K562 (cell line): ENCODE data around the gene AGFG2. TPM values are rescaled to one million over a fixed set of nuclear protein-coding genes. Genes with fewer than 3 reads are reported as not detected.
A peak's percentile ranks its signal among the peaks of the same experiment; 100 is the strongest.

Source experiments
- ETV5 ChIP-seq: sonication (generic); formaldehyde crosslinking; IDR thresholded peaks from 2 replicates; pipeline ENCODE4 v1.4.0; 2020; ENCODE audit warnings: low read depth, mild to moderate bottlenecking, missing genetic modification reagents
- HMGXB4 ChIP-seq: sonication (generic); formaldehyde crosslinking; IDR thresholded peaks from 2 replicates; pipeline ENCODE4 v1.8.1; 2023; ENCODE audit warnings: mild to moderate bottlenecking, missing genetic modification reagents
- KDM2B ChIP-seq: fragments of 250-450 bp; sonication (Bioruptor Pico); IDR thresholded peaks from 2 replicates; pipeline ENCODE4 v1.8.0; 2021; ENCODE audit warnings: mild to moderate bottlenecking, moderate library complexity
- MCM7 ChIP-seq, 2 experiments: fragments of 450-650 bp; IDR thresholded peaks; 2 replicates each; pipeline ENCODE4 v1.6.1; 2016 to 2018
- NCOA6 ChIP-seq: fragments of 450-650 bp; IDR thresholded peaks from 2 replicates; pipeline ENCODE4 v1.6.1; 2017; ENCODE audit warnings: mild to moderate bottlenecking
- NR0B1 ChIP-seq: fragments of 450-650 bp; IDR thresholded peaks from one replicate; pipeline ENCODE4 v1.6.1; 2018; ENCODE audit warnings: mild to moderate bottlenecking, moderate library complexity; ENCODE audit not compliant: partially characterized antibody
- RBM22 ChIP-seq: fragments of 200-400 bp; formaldehyde crosslinking; IDR thresholded peaks from 2 replicates; pipeline ENCODE4 v1.6.1; 2018; ENCODE audit warnings: low read length, low read depth; ENCODE audit not compliant: poor library complexity, severe bottlenecking
- TBL1XR1 ChIP-seq, 2 experiments: IDR thresholded peaks; 2 replicates each; pipeline ENCODE4 v1.6.1; 2012; ENCODE audit warnings: improper control_type of control experiment in 2 of 2, low read length in 2 of 2, mild to moderate bottlenecking in 1 of 2
- TSHZ1 ChIP-seq: fragments of 250-450 bp; sonication (Bioruptor Pico); IDR thresholded peaks from 2 replicates; pipeline ENCODE4 v1.4.0; 2020; ENCODE audit warnings: mild to moderate bottlenecking, moderate library complexity
- ZNF639 ChIP-seq, 2 experiments: fragments of 200-800 bp in 1 of 2; sonication (Bioruptor generic) in 1 of 2; sonication (generic) in 1 of 2; formaldehyde crosslinking in 1 of 2; IDR thresholded peaks in 1 of 2; conservative IDR thresholded peaks in 1 of 2; 2 replicates each; pipeline versions ENCODE4 v1.5.0 to v1.6.1; 2016 to 2020; ENCODE audit warnings: missing compliant biosample characterization in 1 of 2, missing genetic modification characterization in 1 of 2, missing genetic modification reagents in 1 of 2
- ZNF699 ChIP-seq: fragments of 250-450 bp; sonication (Bioruptor Pico); IDR thresholded peaks from 2 replicates; pipeline ENCODE4 v1.8.0; 2021; ENCODE audit warnings: mild to moderate bottlenecking, moderate library complexity; ENCODE audit not compliant: insufficient replicate concordance
- polyA plus RNA-seq, 8 experiments: library from polyadenylated mRNA; depleted of rRNA in 4 of 8; stranded (reverse) in 5 of 8; unstranded in 3 of 8; fragments of >200 nt; fragmentation: Nextera tagmentation in 2 of 8; fragmentation: Illumina TruSeq in 1 of 8; extraction: Ambion mirVana in 2 of 8; extraction: Trizol in 1 of 8; gene quantifications; 2 replicates each; pipeline versions ENCODE4 v1.2.1 to v1.2.3, GENCODE V29; 2011 to 2014; ENCODE audit warnings: inconsistent platforms in 1 of 8, missing spikeins in 1 of 8
- total RNA-seq, 7 experiments: library from RNA; depleted of rRNA in 6 of 7; stranded (reverse); fragments of >200 nt in 6 of 7; fragmentation: Illumina TruSeq in 2 of 7; extraction: Trizol in 2 of 7; gene quantifications; 2 replicates each; pipeline versions ENCODE4 v1.2.1 to v1.2.3, GENCODE V29; 2011 to 2021; ENCODE audit warnings: low replicate concordance in 1 of 7
- TF ChIP-seq, protein P1 (sequence below), 2 experiments: IDR thresholded peaks; 2 replicates each; pipeline ENCODE4 v1.6.1; 2011; ENCODE audit warnings: borderline replicate concordance in 1 of 2, control low read depth in 1 of 2, low read depth in 1 of 2, low read length in 1 of 2, mild to moderate bottlenecking in 1 of 2, mixed read lengths in 1 of 2, moderate library complexity in 1 of 2; ENCODE audit not compliant: insufficient read depth in 1 of 2, insufficient read length in 1 of 2, poor library complexity in 1 of 2, severe bottlenecking in 1 of 2; ENCODE audit errors: extremely low read depth in 1 of 2
- TF ChIP-seq, protein P2 (sequence below): sonication (generic); formaldehyde crosslinking; IDR thresholded peaks from 2 replicates; pipeline ENCODE4 v1.4.0; 2020; ENCODE audit warnings: mild to moderate bottlenecking, missing genetic modification reagents

The AGFG2 gene
- total and polyA plus RNA-seq, 9 of the 15 experiments (the other 6 are each of a cell fraction or from before 2014, with no cell fraction given) = 0.31 to 23.1 (median 6.5) TPM

DNA sequence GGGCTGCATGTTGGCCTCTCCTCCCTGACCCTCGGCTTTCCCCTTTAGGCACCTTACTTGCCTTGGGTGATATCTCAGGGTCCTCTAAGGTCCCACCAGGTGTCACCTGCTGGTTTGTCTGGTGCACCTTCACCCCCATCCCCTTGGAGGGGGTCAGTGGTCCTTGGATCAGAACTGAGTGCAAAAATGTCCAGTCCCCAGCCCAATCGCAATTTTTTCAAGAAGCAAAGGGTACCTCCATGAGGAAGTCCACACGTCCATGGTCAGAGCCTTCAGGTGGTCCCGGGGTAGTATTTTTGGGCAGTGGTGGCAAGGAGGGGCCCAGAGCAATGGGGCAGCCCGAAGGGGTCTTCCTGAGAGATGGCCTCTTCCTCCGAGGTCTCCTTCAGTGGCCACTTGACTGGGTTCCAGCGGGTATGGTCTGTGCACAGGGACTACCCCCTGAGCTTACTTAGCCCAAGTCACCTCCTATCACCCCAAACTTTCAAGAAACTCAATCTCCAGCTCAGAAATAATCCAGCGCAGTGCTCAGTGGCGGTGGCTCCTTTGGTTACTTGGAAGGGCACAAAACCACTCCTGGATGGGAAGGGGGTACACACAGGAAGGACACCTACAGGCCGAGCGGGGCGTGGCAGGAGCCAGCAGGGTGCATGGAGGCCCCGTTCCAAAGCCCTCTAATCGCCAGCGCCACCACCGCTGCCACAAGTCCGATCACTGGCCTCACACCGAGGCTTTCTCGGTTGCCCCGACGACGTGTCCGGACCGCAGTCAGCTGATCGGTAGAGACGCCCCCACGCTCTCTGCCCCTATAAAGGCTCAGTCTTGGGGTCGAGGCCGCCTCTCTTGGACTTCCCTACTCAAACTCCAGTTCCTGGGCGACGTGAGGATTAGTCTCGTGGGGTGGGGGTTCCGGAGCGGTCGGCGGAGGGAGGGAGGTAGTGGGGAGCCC, 30.2 kb downstream of the AGFG2 start (continued):
- TF ChIP-seq TSHZ1 (CRISPR knock-in tag) (no peak), ZNF639 (CRISPR knock-in tag; conservative IDR thresholded peaks at IDR 0.05 in 1 of 2, IDR thresholded peaks at IDR 0.05 in 1 of 2) (no peak), ZNF699 (CRISPR knock-in tag) (no peak), TBL1XR1 (IDR thresholded peaks at IDR 0.05; ENCODE audit: low read length in 2 of 2) (no peak), ETV5 (CRISPR knock-in tag) (no peak), MCM7 (IDR thresholded peaks at IDR 0.05) (no peak), NCOA6 (no peak), NR0B1 (no peak), KDM2B (CRISPR knock-in tag) (no peak), RBM22 (no peak), HMGXB4 (CRISPR knock-in tag) (no peak)
- TF ChIP-seq, protein P1, sequence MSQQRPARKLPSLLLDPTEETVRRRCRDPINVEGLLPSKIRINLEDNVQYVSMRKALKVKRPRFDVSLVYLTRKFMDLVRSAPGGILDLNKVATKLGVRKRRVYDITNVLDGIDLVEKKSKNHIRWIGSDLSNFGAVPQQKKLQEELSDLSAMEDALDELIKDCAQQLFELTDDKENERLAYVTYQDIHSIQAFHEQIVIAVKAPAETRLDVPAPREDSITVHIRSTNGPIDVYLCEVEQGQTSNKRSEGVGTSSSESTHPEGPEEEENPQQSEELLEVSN (IDR thresholded peaks at IDR 0.05; ENCODE audit: borderline replicate concordance in 1 of 2, extremely low read depth in 1 of 2, insufficient read depth in 1 of 2, insufficient read length in 1 of 2, low read depth in 1 of 2, low read length in 1 of 2, poor library complexity in 1 of 2, severe bottlenecking in 1 of 2) = peak in 1 of 2 experiments; percentile 25
- TF ChIP-seq, protein P2, sequence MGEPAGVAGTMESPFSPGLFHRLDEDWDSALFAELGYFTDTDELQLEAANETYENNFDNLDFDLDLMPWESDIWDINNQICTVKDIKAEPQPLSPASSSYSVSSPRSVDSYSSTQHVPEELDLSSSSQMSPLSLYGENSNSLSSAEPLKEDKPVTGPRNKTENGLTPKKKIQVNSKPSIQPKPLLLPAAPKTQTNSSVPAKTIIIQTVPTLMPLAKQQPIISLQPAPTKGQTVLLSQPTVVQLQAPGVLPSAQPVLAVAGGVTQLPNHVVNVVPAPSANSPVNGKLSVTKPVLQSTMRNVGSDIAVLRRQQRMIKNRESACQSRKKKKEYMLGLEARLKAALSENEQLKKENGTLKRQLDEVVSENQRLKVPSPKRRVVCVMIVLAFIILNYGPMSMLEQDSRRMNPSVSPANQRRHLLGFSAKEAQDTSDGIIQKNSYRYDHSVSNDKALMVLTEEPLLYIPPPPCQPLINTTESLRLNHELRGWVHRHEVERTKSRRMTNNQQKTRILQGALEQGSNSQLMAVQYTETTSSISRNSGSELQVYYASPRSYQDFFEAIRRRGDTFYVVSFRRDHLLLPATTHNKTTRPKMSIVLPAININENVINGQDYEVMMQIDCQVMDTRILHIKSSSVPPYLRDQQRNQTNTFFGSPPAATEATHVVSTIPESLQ = no peak
